Stomach (tissue), 9 donors: Measurements from ENCODE around the gene ACAA1. TPM values are rescaled to one million over a fixed set of nuclear protein-coding genes. Genes with fewer than 3 reads are reported as not detected.
A peak's percentile ranks its signal among the peaks of the same experiment; 100 is the strongest.

Source experiments
- DNase-seq, 2 donors: peaks; one replicate each; pipeline versions ENCODE4 v3.0.0 to v3.0.0-alpha.2; 2013 to 2019
- H3K27ac ChIP-seq, 5 donors: fragments of 200-600 bp in 4 of 5; sonication (generic) in 4 of 5; one replicate each; pipeline ENCODE4 v1.5.1; 2013 to 2019; ENCODE audit warnings: mild to moderate bottlenecking in 1 of 5, moderate library complexity in 1 of 5
- H3K27me3 ChIP-seq, 3 donors: fragments of 200-600 bp; sonication (generic); one replicate each; pipeline ENCODE4 v1.5.1; 2017 to 2019; ENCODE audit warnings: mixed run types in 1 of 3
- H3K36me3 ChIP-seq, 4 donors: fragments of 200-600 bp; sonication (generic); 1 replicate in 3 of 4; 2 replicates in 1 of 4; pipeline ENCODE4 v1.5.1; 2016 to 2019
- H3K4me1 ChIP-seq, 4 donors: fragments of 200-600 bp; sonication (generic); one replicate each; pipeline ENCODE4 v1.5.1; 2016 to 2019
- H3K4me3 ChIP-seq, 4 donors: fragments of 200-600 bp; sonication (generic) in 3 of 4; one replicate each; pipeline ENCODE4 v1.5.1; 2016 to 2019; ENCODE audit warnings: mild to moderate bottlenecking in 1 of 4
- H3K9me3 ChIP-seq, 4 donors: fragments of 200-600 bp; sonication (generic); one replicate each; pipeline ENCODE4 v1.5.1; 2016 to 2019
- EP300 ChIP-seq: sonication (generic); formaldehyde crosslinking; IDR thresholded peaks from one replicate; pipeline ENCODE4 v1.6.1; 2017; ENCODE audit warnings: antibody characterized with exemption
- POLR2A ChIP-seq, 4 donors: fragments of 450-650 bp; IDR thresholded peaks; one replicate each; pipeline ENCODE4 v1.6.1; 2016; ENCODE audit warnings: antibody characterized with exemption in 4 of 4, control low read depth in 2 of 4, mild to moderate bottlenecking in 1 of 4, moderate library complexity in 1 of 4
- POLR2AphosphoS5 ChIP-seq, 3 donors: sonication (generic); formaldehyde crosslinking; IDR thresholded peaks; one replicate each; pipeline ENCODE4 v1.6.1; 2016; ENCODE audit warnings: antibody characterized with exemption in 3 of 3
- WGBS, 5 donors: extraction: QIAGEN DNeasy Blood & Tissue Kit in 3 of 5; methylation state at CpG; one replicate each; pipeline versions ENCODE4 v1.1.5 to v1.1.7; 2013 to 2018; 5-methylcytosine and 5-hydroxymethylcytosine counted together
- intact Hi-C: fragments of 100-400 bp; cut with DNase I; formaldehyde crosslinking; loops from one replicate; pipeline ENCODE4 v1.15.1; 2023; ENCODE audit warnings: low total_unique reads
- polyA plus RNA-seq, 3 donors: library from polyadenylated mRNA; stranded (reverse); fragments of 200-250 nt; gene quantifications; one replicate each; pipeline ENCODE4 v1.2.3, GENCODE V29; 2013
- total RNA-seq, 5 donors: library from RNA; depleted of rRNA; stranded (reverse); fragments of >200 nt; gene quantifications; one replicate each; pipeline versions ENCODE4 v1.1.0 to v1.2.3, GENCODE V29; 2014 to 2016
- TF ChIP-seq, protein P1 (sequence below), 7 experiments: fragments of 450-650 bp in 4 of 7; fragments of 200-600 bp in 3 of 7; sonication (generic) in 3 of 7; IDR thresholded peaks; one replicate each; pipeline ENCODE4 v1.5.1; 2016 to 2019; ENCODE audit warnings: antibody characterized with exemption in 7 of 7, control low read depth in 2 of 7, mild to moderate bottlenecking in 1 of 7
- donor health status: healthy with polysubstance abuse.
- donor health status: Bipolar disorder and iron deficiency.
- donor health status: healthy.

The ACAA1 gene
- total and polyA plus RNA-seq, 8 donors = 44.2 to 249 (median 75.7) TPM

DNA sequence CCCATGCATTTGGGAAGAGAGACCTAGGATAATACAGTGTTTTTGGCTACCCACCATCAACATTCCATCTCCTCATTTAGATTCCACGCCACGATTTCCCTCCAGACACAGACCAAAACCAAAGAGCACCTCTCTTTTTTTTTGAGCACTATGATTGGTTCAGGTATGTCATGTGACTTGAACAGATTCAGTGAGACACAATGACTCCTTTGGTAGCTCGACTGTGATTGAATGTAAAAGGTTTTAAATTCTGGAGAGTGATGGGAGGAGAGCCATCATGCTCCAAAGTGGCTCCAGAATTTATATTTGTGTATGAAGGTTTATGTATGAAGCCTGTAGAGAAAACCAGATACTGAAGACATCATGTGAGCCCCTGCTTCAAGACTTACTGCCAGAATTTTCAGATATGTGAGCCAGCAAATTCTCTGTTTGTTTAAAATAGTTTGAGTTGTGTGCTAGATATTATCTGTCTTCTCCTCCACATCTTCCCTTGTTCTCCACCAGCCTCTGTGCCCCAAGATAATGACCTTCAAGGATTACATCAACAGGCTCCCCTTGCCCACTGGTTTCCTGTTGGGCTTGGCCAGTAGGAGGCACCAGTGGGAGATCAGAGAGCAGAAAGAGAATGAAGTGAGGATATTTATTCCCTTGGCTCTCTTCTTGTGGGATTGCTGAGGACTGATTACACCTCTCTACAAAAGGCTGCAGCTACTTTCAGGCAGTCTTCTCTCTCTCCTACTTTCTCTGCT lies 14.0 kb upstream of the ACAA1 start:
- Histone ChIP-seq H3K36me3 (no peaks in the 10 kb centered on the region), H3K4me3 (no peak overlapping the region), H3K9me3 (peaks cover 0 to 7% (median 2%) of the 10 kb centered on the region in 4 donors), H3K27ac (peak overlapping the region; percentile 16 to 79 (median 62)), H3K27me3 (no peaks in the 10 kb centered on the region), H3K4me1 (peaks cover 0 to 35% (median 0%) of the 10 kb centered on the region in 4 donors)
- 74 to 92% (median 85%) methylated on average over 3 of the region's 3 CpGs for WGBS, 5 donors
- intact Hi-C loops = no loop called here
- no peak for TF ChIP-seq POLR2A (IDR thresholded peaks at IDR 0.05)
- no peak for TF ChIP-seq POLR2AphosphoS5 (IDR thresholded peaks at IDR 0.05)
- no peak for TF ChIP-seq EP300
- TF ChIP-seq, protein P1, sequence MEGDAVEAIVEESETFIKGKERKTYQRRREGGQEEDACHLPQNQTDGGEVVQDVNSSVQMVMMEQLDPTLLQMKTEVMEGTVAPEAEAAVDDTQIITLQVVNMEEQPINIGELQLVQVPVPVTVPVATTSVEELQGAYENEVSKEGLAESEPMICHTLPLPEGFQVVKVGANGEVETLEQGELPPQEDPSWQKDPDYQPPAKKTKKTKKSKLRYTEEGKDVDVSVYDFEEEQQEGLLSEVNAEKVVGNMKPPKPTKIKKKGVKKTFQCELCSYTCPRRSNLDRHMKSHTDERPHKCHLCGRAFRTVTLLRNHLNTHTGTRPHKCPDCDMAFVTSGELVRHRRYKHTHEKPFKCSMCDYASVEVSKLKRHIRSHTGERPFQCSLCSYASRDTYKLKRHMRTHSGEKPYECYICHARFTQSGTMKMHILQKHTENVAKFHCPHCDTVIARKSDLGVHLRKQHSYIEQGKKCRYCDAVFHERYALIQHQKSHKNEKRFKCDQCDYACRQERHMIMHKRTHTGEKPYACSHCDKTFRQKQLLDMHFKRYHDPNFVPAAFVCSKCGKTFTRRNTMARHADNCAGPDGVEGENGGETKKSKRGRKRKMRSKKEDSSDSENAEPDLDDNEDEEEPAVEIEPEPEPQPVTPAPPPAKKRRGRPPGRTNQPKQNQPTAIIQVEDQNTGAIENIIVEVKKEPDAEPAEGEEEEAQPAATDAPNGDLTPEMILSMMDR (IDR thresholded peaks at IDR 0.05) = no peak
- no peak for DNase-seq

DNA sequence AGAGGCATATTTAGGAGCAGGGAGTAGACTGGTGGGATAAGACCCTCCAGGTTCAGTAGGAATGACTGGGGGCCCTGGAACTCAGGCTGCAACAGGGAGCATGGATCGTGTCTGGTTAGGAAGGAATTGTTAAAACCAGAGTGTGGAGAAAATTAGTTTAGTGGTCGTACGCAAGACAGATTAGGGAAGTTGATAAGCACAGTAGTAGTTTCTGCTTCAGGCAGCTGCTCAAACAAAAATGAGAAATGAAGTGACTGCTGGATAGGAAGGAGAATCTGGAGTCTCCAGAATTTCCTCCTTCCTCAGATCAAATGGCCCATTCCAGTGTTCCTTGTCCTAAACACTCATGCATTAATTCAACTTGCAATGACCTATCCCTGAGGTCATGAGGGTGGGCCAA lies 12.8 kb upstream of the ACAA1 start:
- intact Hi-C loops = loop anchor here (10.0 kb wide), 1 partner anchor 115 kb away; the partner anchor contains the start of gene DLEC1
- H3K4me3 ChIP-seq = no peak overlapping the region
- peaks cover 0 to 7% (median 2%) of the 10 kb centered on the region in 4 donors for H3K9me3 ChIP-seq
- WGBS, 5 donors = 36 to 74% (median 62%) methylated on average over 3 of the region's 3 CpGs
- H3K27me3 ChIP-seq = no peaks in the 10 kb centered on the region
- no peak for DNase-seq
- H3K4me1 ChIP-seq = peaks cover 0 to 34% (median 0%) of the 10 kb centered on the region in 4 donors
- H3K27ac ChIP-seq = peak overlapping the region in 2 of 5 donors; percentile 2 to 15
- TF ChIP-seq POLR2AphosphoS5 (IDR thresholded peaks at IDR 0.05) (no peak), POLR2A (IDR thresholded peaks at IDR 0.05) (no peak), EP300 (no peak)
- TF ChIP-seq, protein P1 (IDR thresholded peaks at IDR 0.05) = no peak
- no peaks in the 10 kb centered on the region for H3K36me3 ChIP-seq

DNA sequence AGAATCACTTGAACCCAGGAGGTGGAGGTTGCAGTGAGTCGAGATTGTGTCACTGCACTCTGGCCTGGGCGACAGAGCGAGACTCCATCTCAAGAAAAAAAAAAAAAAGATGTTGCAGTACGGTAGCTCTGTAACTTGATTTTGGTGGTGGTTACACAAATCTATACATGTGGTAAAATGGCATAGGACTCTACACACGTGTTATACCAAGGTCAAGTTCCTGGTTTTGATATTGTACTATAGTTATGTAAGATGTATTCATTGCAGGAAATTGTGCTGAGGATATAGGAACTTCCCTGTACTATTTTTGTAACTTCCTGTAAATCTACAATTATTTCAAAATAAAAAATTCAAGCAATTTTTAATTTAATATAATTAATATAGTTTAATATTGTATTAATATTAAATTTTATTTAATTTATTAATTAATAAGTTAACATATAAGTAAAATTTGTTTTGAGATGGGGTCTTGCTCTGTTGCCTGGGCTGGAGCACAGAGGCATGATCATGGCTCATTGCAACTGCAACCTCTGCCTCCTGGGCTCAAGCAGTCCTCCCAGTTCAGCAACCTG lies 11.5 kb upstream of the ACAA1 start:
- intact Hi-C loops = loop anchor here (10.0 kb wide), 1 partner anchor 114 kb away; the partner anchor contains the start of gene DLEC1
- WGBS, 5 donors = 74 to 85% (median 82%) methylated on average over 5 of the region's 5 CpGs
- Histone ChIP-seq H3K36me3 (no peaks in the 10 kb centered on the region), H3K4me1 (peaks cover 0 to 21% (median 0%) of the 10 kb centered on the region in 4 donors), H3K9me3 (peaks cover 0 to 7% (median 2%) of the 10 kb centered on the region in 4 donors), H3K27ac (peak overlapping the region in 2 of 5 donors; percentile 10 to 51), H3K27me3 (no peaks in the 10 kb centered on the region), H3K4me3 (no peak overlapping the region)
- TF ChIP-seq POLR2A (IDR thresholded peaks at IDR 0.05) (no peak), EP300 (no peak), POLR2AphosphoS5 (IDR thresholded peaks at IDR 0.05) (no peak)
- TF ChIP-seq, protein P1 (IDR thresholded peaks at IDR 0.05) = no peak
- DNase-seq = no peak

DNA sequence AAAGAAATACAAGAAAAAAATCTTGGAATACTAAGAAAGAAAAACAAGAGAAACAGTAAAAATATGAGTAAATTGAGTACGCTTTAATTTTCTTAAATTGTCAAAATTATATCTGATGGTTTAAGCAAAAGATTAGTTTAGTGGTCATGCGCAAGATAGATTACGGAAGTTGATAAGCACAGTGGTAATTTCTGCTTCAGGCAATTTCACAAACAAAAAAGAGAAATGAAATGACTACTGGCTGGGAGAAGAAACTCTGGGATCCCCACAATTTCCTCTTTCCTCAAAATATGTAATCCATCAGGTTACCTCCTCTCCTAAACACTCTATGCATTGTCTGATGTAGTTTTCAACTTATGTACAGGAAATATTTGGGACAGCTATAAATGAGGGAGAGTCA lies 10.5 kb upstream of the ACAA1 start:
- WGBS, 5 donors = 84 to 97% (median 88%) methylated on average over 3 of the region's 3 CpGs
- TF ChIP-seq EP300 (no peak), POLR2A (IDR thresholded peaks at IDR 0.05) (no peak), POLR2AphosphoS5 (IDR thresholded peaks at IDR 0.05) (no peak)
- TF ChIP-seq, protein P1 (IDR thresholded peaks at IDR 0.05) = no peak
- Histone ChIP-seq H3K4me1 (peaks cover 0 to 15% (median 0%) of the 10 kb centered on the region in 4 donors), H3K9me3 (peaks cover 0 to 7% (median 2%) of the 10 kb centered on the region in 4 donors), H3K4me3 (no peak overlapping the region), H3K27ac (peak overlapping the region in 2 of 5 donors; percentile 10 to 51), H3K27me3 (no peaks in the 10 kb centered on the region), H3K36me3 (peaks cover 0 to 3% (median 3%) of the 10 kb centered on the region in 4 donors)
- no peak for DNase-seq
- intact Hi-C loops = loop anchor here (10.0 kb wide), 1 partner anchor 113 kb away; the partner anchor contains the start of gene DLEC1
